Activated CD8-positive, alpha-beta T cell treated with anti-CD3 and anti-CD28 coated beads for 36 hours (primary cell): ENCODE data around the gene CCDC191. TPM values are rescaled to one million over a fixed set of nuclear protein-coding genes. Genes with fewer than 3 reads are reported as not detected.

Experiments
- ATAC-seq: fragments of 200-7000 bp; cut with Tn5 transposase; one replicate; pipeline ENCODE4 v1.10.0; 2021; ENCODE audit warnings: mild to moderate bottlenecking, moderate library complexity
- CTCF ChIA-PET: fragments of 350-600 bp; sonication (Branson Sonifier 250); formaldehyde crosslinking; loops from one replicate; lab custom pipeline; 2021; ENCODE audit warnings: antibody characterized with exemption; lab: Charles Lee
- POLR2A ChIA-PET: fragments of 350-600 bp; sonication (Branson Sonifier 250); formaldehyde crosslinking; loops from one replicate; lab custom pipeline; 2021; ENCODE audit warnings: antibody characterized with exemption; lab: Charles Lee
- DNase-seq: peaks from one replicate; pipeline ENCODE4 v3.0.0-alpha.2; 2020
- H3K27ac Mint-ChIP-seq: one replicate; pipeline ENCODE4 v1.8.0; 2021; ENCODE audit warnings: mild to moderate bottlenecking, mixed read lengths
- H3K27me3 Mint-ChIP-seq: one replicate; pipeline ENCODE4 v1.8.0; 2021; ENCODE audit warnings: mixed read lengths
- H3K36me3 Mint-ChIP-seq: one replicate; pipeline ENCODE4 v1.8.0; 2021; ENCODE audit warnings: low read depth, mixed read lengths
- H3K4me1 Mint-ChIP-seq: one replicate; pipeline ENCODE4 v1.8.0; 2021; ENCODE audit warnings: low read depth, mixed read lengths
- H3K4me3 Mint-ChIP-seq: one replicate; pipeline ENCODE4 v1.8.0; 2021; ENCODE audit warnings: mild to moderate bottlenecking, moderate library complexity, mixed read lengths
- H3K9me3 Mint-ChIP-seq: one replicate; pipeline ENCODE4 v1.8.0; 2021; ENCODE audit warnings: mixed read lengths
- intact Hi-C: fragments of 100-400 bp; cut with micrococcal nuclease; formaldehyde crosslinking; loops from one replicate; pipeline ENCODE4 v1.10.0; 2022
- total RNA-seq, 2 experiments: library from RNA; stranded (reverse); gene quantifications; one replicate each; pipeline ENCODE4 v1.2.3, GENCODE V29; 2021
- TF ChIP-seq, protein P1 (sequence below): fragments of 200-600 bp; IDR thresholded peaks from one replicate; pipeline ENCODE4 v1.8.0; 2022; ENCODE audit warnings: antibody characterized with exemption, mild to moderate bottlenecking

Gene CCDC191
- total RNA-seq, 2 experiments from 2014 or later, result 1.5 to 1.7 TPM

DNA sequence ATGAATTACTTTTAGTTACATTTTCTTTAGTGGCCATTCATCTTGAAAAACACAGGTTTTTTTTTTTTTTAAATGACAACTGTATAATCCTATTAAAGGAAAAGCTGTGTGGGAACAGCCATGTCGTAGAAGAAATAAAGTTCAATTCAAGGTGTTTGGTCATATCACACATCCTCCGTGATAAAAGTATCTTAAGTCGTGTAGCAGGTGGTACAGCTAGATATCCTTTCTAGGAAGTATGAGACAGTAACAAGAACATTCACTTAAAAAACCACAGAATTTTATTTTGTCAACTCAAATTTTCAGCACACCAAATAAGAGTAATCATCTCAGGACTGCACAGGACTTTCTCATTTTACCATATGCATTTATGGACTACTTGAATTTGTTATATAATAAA lies 92.4 kb downstream of the CCDC191 start:
- Mint-ChIP-seq H3K9me3 (no peaks in the 10 kb centered on the region), H3K27me3 (no peaks in the 10 kb centered on the region), H3K27ac (no peak overlapping the region), H3K4me3 (no peak overlapping the region), H3K4me1 (peaks cover 4% of the 10 kb centered on the region), H3K36me3 (peaks cover 6% of the 10 kb centered on the region)
- ChIA-PET POLR2A (no interaction called here), CTCF (no interaction called here)
- TF ChIP-seq, protein P1, sequence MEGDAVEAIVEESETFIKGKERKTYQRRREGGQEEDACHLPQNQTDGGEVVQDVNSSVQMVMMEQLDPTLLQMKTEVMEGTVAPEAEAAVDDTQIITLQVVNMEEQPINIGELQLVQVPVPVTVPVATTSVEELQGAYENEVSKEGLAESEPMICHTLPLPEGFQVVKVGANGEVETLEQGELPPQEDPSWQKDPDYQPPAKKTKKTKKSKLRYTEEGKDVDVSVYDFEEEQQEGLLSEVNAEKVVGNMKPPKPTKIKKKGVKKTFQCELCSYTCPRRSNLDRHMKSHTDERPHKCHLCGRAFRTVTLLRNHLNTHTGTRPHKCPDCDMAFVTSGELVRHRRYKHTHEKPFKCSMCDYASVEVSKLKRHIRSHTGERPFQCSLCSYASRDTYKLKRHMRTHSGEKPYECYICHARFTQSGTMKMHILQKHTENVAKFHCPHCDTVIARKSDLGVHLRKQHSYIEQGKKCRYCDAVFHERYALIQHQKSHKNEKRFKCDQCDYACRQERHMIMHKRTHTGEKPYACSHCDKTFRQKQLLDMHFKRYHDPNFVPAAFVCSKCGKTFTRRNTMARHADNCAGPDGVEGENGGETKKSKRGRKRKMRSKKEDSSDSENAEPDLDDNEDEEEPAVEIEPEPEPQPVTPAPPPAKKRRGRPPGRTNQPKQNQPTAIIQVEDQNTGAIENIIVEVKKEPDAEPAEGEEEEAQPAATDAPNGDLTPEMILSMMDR, result no peak
- DNase-seq (no peak), ATAC-seq (no peak)
- intact Hi-C loops, result no loop called here

GRCh38 chr3:113954091-113954685 lies 102.1 kb downstream of the CCDC191 start:
- no peak for DNase-seq
- Mint-ChIP-seq H3K9me3 (no peaks in the 10 kb centered on the region), H3K36me3 (peaks cover 11% of the 10 kb centered on the region), H3K4me3 (no peak overlapping the region), H3K4me1 (peaks cover 13% of the 10 kb centered on the region), H3K27me3 (peaks cover 4% of the 10 kb centered on the region), H3K27ac (no peak overlapping the region)
- ChIA-PET CTCF (interaction anchor here (1.0 to 1.5 kb wide), 3 partner anchors 12 to 110 kb away, joined by 3 to 6 read pairs (median 4); no protein-coding TSS in a partner anchor), POLR2A (no interaction called here)
- intact Hi-C loops, result no loop called here
- ATAC-seq, result no peak
- TF ChIP-seq, protein P1, result no peak

DNA sequence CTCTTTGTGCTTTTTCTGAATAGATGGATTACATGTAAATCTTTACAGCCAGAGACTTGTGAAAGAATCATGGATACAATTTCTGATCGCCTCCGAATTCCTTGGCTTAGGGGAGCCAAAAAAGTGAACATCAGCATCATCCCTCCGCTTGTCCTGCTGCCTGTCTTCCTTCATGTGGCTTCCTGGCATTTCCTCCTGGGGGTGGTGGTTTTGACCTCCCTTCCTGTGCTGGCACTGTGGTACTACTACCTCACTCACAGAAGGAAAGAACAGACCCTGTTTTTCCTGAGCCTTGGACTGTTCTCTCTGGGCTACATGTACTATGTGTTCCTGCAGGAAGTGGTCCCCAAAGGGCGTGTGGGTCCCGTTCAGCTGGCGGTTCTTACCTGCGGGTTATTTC lies 102.6 kb downstream of the CCDC191 start:
- TF ChIP-seq, protein P1, result no peak
- Mint-ChIP-seq H3K9me3 (no peaks in the 10 kb centered on the region), H3K4me1 (peaks cover 17% of the 10 kb centered on the region), H3K36me3 (peaks cover 9% of the 10 kb centered on the region), H3K27ac (no peak overlapping the region), H3K4me3 (no peak overlapping the region), H3K27me3 (peaks cover 8% of the 10 kb centered on the region)
- ATAC-seq (no peak), DNase-seq (no peak)
- intact Hi-C loops, result no loop called here
- ChIA-PET CTCF (interaction anchor here (1.0 to 1.5 kb wide), 2 partner anchors 11 to 109 kb away, joined by 4 to 6 read pairs; no protein-coding TSS in a partner anchor), POLR2A (no interaction called here)

DNA sequence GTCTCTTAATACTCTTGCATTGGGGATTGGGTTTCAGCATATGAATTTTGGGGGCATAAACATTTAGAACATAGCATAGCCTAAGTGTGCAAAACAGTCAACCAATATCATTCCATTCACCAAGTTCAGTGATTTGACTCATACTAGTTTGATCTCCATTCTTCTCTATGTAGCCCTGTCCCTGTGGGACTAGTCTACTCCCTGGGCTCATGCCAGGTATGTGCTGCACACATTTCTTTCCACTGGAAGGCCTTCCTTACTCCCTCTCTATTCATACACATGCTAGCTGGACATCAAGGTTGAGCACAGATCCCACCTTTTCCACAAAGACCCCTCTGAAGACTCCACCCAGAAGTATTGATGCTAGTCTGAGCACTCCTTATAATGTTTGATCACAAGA lies 103.4 kb downstream of the CCDC191 start:
- ATAC-seq (no peak), DNase-seq (no peak)
- H3K4me1 Mint-ChIP-seq, result peaks cover 19% of the 10 kb centered on the region
- TF ChIP-seq, protein P1, result no peak
- ChIA-PET POLR2A (no interaction called here), CTCF (no interaction called here)
- H3K27ac Mint-ChIP-seq, result no peak overlapping the region
- H3K36me3 Mint-ChIP-seq, result peaks cover 7% of the 10 kb centered on the region
- no peaks in the 10 kb centered on the region for H3K9me3 Mint-ChIP-seq
- H3K4me3 Mint-ChIP-seq, result no peak overlapping the region
- intact Hi-C loops, result no loop called here
- H3K27me3 Mint-ChIP-seq, result peaks cover 10% of the 10 kb centered on the region

DNA sequence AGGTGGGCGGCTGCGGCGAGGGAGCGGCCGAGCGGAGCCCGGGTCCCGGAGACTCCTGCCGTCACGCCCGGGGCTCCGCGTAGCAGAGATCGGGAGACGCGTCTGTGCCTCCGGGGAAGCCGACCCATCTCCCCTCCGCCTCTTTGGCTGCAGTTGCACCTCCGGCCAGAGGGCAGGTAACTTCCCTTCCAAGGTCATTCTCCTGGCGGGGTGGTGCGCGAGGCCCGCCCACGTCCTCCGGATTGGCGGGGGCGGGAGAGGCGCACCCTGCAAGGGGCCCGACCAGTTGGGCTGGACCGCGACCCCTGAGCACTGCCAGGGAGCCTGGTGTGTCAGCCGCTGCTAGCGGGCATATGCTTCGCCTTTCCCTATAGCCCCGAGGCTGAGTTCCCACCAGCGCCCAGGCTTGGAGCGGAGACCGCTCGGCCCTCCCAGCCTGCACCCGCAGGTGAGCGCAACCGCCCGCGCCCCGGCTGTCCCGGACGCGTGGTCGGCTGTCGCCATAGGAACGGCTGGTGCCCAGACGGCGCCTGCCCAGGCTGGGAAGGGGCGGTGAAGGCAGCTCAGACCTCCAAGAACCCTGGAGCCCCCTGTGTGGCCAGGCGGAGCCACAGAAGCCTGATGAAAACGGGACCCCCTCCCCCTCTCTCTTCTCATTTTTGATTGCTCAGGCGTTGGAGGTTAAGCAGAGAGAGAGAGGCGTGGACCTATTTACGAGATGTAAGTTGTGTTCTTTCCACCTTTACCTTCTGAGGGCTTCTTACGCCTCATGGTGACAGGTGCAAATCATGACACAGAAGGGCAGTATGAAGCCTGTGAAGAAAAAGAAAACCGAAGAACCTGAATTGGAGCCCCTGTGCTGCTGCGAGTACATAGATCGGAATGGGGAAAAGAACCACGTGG lies 108.1 kb downstream of the CCDC191 start:
- peaks cover 2% of the 10 kb centered on the region for H3K36me3 Mint-ChIP-seq
- no peaks in the 10 kb centered on the region for H3K9me3 Mint-ChIP-seq
- peaks cover 16% of the 10 kb centered on the region for H3K4me1 Mint-ChIP-seq
- DNase-seq (peak; percentile 32), ATAC-seq (peak; percentile 43)
- H3K4me3 Mint-ChIP-seq, result peak overlapping the region; percentile 60
- TF ChIP-seq, protein P1, result no peak
- ChIA-PET CTCF (no interaction called here), POLR2A (no interaction called here)
- H3K27ac Mint-ChIP-seq, result no peak overlapping the region
- intact Hi-C loops, result no loop called here
- H3K27me3 Mint-ChIP-seq, result peaks cover 23% of the 10 kb centered on the region
